ENCODE results near the gene LRRC4C. TPM values are rescaled to one million over a fixed set of nuclear protein-coding genes. Genes with fewer than 3 reads are reported as not detected.

LRRC4C gene
- total RNA-seq, 1 experiment from 2014 or later: 0.15 TPM

DNA sequence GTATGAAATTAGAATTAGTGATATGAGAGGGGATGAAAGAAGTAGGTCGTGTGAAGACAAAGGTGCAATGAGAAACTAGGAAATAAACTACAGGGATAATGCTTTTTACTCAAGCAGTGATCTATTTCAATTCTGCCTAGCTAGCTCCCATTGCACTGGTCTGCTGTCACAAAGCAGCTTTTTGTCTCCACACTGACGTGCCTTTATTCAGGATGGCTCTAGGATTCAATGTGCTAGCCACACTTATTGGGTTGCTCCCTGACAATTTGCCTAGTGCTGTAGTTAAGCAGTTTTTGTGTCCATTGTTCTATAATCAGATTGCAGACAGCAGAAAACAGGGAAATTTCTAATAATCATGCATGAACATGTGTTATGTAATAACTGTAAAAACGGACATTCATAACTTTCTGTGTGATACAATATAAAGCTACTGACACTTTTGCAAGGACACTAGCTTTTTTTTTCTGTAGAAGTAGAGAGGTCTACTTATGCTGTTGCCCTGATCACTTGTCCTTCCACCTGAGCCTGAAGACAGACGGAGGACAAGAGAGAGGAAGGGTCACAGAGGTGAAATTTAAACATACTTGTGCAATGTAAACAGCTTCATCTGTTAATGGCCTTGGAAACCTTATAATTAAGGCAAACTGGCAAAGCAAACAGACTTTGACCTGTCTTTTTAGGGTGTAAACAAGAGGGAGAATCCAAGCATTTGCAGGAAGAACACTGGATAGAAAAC is 269.6 kb downstream of the LRRC4C start (continued):
- no peak for TF ChIP-seq TCF7L2 (IDR thresholded peaks at IDR 0.05; ENCODE audit: low read depth, low read length)

DNA sequence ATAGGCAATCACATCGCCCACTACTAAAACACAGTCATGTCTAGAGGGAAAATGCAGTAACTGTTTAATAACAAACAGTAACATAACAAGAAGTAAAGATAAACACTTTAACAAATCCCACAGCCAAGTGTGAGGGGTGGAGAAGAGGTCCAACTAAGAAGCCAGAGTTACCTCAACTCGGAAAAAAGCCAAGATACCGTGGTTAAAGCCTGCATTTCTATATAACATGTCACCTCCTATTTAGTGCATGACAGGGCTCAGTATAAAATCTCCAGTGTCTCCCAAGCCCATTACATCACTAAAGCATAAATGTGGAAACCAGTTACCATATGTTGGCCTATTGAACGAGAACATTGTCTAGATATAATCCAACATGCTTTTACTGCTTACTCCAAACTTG is 281.7 kb downstream of the LRRC4C start:
- H3K9me3 ChIP-seq (ENCODE audit: control insufficient read depth, insufficient read depth, low read depth, low read length): no peaks in the 10 kb centered on the region
- DNase-seq (ENCODE audit: low read depth, low spot score) (no peak), ATAC-seq (no peak)
- H3K27ac ChIP-seq (ENCODE audit: low read length): no peak overlapping the region
- POLR2A ChIA-PET: no interaction called here
- intact Hi-C loops (cut with micrococcal nuclease; ENCODE audit: unreplicated experiment): no loop called here
- H3K4me3 ChIP-seq (ENCODE audit: low read depth in 2 of 2, low read length in 2 of 2): no peak overlapping the region
- no TSS peak for BruUV-seq (replicated peaks)
- no peaks in the 10 kb centered on the region for H3K27me3 ChIP-seq (ENCODE audit: control insufficient read depth, insufficient read depth, low read length)
- CTCF ChIA-PET: no interaction called here
- in situ Hi-C loops (cut with HindIII; ENCODE audit: low pct_unique_long_range_greater_than_20kb, low sequenced_read_pairs): no loop called here
- no peaks in the 10 kb centered on the region for H3K4me1 ChIP-seq (ENCODE audit: control insufficient read depth, insufficient read depth, low read length)
- H3K36me3 ChIP-seq (ENCODE audit: control insufficient read depth, insufficient read depth, low read length): no peaks in the 10 kb centered on the region
- no peak for TF ChIP-seq POLR2AphosphoS5 (IDR thresholded peaks at IDR 0.05; ENCODE audit: low read depth, low read length)
- TF ChIP-seq, protein P1, sequence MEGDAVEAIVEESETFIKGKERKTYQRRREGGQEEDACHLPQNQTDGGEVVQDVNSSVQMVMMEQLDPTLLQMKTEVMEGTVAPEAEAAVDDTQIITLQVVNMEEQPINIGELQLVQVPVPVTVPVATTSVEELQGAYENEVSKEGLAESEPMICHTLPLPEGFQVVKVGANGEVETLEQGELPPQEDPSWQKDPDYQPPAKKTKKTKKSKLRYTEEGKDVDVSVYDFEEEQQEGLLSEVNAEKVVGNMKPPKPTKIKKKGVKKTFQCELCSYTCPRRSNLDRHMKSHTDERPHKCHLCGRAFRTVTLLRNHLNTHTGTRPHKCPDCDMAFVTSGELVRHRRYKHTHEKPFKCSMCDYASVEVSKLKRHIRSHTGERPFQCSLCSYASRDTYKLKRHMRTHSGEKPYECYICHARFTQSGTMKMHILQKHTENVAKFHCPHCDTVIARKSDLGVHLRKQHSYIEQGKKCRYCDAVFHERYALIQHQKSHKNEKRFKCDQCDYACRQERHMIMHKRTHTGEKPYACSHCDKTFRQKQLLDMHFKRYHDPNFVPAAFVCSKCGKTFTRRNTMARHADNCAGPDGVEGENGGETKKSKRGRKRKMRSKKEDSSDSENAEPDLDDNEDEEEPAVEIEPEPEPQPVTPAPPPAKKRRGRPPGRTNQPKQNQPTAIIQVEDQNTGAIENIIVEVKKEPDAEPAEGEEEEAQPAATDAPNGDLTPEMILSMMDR (IDR thresholded peaks at IDR 0.05): no peak
- no peak for TF ChIP-seq TCF7L2 (IDR thresholded peaks at IDR 0.05; ENCODE audit: low read depth, low read length)
- TF ChIP-seq, protein P2, sequence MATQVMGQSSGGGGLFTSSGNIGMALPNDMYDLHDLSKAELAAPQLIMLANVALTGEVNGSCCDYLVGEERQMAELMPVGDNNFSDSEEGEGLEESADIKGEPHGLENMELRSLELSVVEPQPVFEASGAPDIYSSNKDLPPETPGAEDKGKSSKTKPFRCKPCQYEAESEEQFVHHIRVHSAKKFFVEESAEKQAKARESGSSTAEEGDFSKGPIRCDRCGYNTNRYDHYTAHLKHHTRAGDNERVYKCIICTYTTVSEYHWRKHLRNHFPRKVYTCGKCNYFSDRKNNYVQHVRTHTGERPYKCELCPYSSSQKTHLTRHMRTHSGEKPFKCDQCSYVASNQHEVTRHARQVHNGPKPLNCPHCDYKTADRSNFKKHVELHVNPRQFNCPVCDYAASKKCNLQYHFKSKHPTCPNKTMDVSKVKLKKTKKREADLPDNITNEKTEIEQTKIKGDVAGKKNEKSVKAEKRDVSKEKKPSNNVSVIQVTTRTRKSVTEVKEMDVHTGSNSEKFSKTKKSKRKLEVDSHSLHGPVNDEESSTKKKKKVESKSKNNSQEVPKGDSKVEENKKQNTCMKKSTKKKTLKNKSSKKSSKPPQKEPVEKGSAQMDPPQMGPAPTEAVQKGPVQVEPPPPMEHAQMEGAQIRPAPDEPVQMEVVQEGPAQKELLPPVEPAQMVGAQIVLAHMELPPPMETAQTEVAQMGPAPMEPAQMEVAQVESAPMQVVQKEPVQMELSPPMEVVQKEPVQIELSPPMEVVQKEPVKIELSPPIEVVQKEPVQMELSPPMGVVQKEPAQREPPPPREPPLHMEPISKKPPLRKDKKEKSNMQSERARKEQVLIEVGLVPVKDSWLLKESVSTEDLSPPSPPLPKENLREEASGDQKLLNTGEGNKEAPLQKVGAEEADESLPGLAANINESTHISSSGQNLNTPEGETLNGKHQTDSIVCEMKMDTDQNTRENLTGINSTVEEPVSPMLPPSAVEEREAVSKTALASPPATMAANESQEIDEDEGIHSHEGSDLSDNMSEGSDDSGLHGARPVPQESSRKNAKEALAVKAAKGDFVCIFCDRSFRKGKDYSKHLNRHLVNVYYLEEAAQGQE (IDR thresholded peaks at IDR 0.05; ENCODE audit: insufficient read depth in 1 of 2, low read depth in 2 of 2, low read length in 1 of 2): no peak
- TF ChIP-seq SIN3A (IDR thresholded peaks at IDR 0.05; ENCODE audit: borderline replicate concordance, insufficient read depth, low read depth, low read length): no peak

DNA sequence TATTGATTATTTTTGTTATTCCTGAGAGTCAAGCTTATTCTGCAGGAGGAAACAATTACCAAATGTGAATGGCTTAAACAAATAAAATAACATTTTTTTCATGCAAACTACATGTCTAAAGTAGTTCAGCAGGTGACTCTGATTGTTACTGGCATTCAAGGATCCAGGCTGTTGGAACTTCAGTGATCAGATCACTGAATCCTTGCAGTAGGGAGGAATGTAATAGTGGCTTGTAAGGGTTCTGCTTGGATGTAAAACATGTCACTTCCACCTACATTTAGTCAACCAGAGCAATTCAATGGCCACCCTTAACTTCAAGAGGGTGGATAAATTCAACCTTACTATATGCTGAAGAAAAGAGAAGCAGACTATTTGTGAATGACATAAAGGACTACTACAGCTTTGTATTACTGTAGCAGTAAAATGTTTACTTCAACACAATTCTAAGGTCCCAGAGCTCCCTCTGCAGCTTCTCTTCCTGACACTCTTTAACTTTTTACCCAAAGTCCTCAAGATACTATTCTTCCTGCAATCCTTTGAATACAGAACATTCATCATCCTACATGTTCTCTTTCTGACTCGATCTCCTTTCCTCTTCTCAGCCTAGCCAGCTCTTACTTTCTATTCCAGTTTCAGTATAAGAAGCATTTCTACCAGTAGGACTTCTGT is 284.0 kb downstream of the LRRC4C start:
- Histone ChIP-seq H3K9me3 (ENCODE audit: control insufficient read depth, insufficient read depth, low read depth, low read length) (no peaks in the 10 kb centered on the region), H3K4me1 (ENCODE audit: control insufficient read depth, insufficient read depth, low read length) (no peaks in the 10 kb centered on the region), H3K4me3 (ENCODE audit: low read depth in 2 of 2, low read length in 2 of 2) (no peak overlapping the region), H3K27me3 (ENCODE audit: control insufficient read depth, insufficient read depth, low read length) (no peaks in the 10 kb centered on the region), H3K36me3 (ENCODE audit: control insufficient read depth, insufficient read depth, low read length) (no peaks in the 10 kb centered on the region), H3K27ac (ENCODE audit: low read length) (no peak overlapping the region)
- in situ Hi-C loops (cut with HindIII; ENCODE audit: low pct_unique_long_range_greater_than_20kb, low sequenced_read_pairs) (no loop called here), intact Hi-C loops (cut with micrococcal nuclease; ENCODE audit: unreplicated experiment) (no loop called here)
- ChIA-PET CTCF (no interaction called here), POLR2A (no interaction called here)
- ATAC-seq (no peak), DNase-seq (ENCODE audit: low read depth, low spot score) (no peak)
- no peak for TF ChIP-seq SIN3A (IDR thresholded peaks at IDR 0.05; ENCODE audit: borderline replicate concordance, insufficient read depth, low read depth, low read length)
- no peak for TF ChIP-seq POLR2AphosphoS5 (IDR thresholded peaks at IDR 0.05; ENCODE audit: low read depth, low read length)
- no peak for TF ChIP-seq TCF7L2 (IDR thresholded peaks at IDR 0.05; ENCODE audit: low read depth, low read length)
- TF ChIP-seq, protein P1 (IDR thresholded peaks at IDR 0.05): no peak
- TF ChIP-seq, protein P2 (IDR thresholded peaks at IDR 0.05; ENCODE audit: insufficient read depth in 1 of 2, low read depth in 2 of 2, low read length in 1 of 2): no peak
- BruUV-seq (replicated peaks): no TSS peak

Data from Panc1 (cell line).